Measurements from ENCODE around the gene C2CD4D.
"Not testable (repeated sequence)": the region's sequence is repeated elsewhere in the genome, so short reads cannot be mapped to it uniquely, and the experiment has no call there.

Gene C2CD4D

GRCh38 chr1:151839457-151840403 lies at the start of gene C2CD4D:
TSS of gene C2CD4D (minus strand) at chr1:151839820. CDS start at chr1:151838989, 831 bp downstream.
- FAIRE-seq = no peak

GRCh38 chr1:151888972-151889570 lies 49.5 kb upstream of the C2CD4D start:
- FAIRE-seq = peak; percentile 95

- no peak for FAIRE-seq
Observed at GRCh38 chr1:151887028-151887427, 47.4 kb upstream of the C2CD4D start.

GRCh38 chr1:151885479-151885878 lies 45.9 kb upstream of the C2CD4D start:
- no peak for FAIRE-seq

- FAIRE-seq = not testable (repeated sequence)
Observed at GRCh38 chr1:151884879-151885278, 45.3 kb upstream of the C2CD4D start.

GRCh38 chr1:151884445-151884844 lies 44.8 kb upstream of the C2CD4D start:
- FAIRE-seq = not testable (repeated sequence)

GRCh38 chr1:151883898-151884297 lies 44.3 kb upstream of the C2CD4D start:
- not testable (repeated sequence) for FAIRE-seq

GRCh38 chr1:151882918-151883317 lies 43.3 kb upstream of the C2CD4D start:
- not testable (repeated sequence) for FAIRE-seq

- FAIRE-seq = no peak
Observed at GRCh38 chr1:151882466-151882865, 42.8 kb upstream of the C2CD4D start.

- peak; percentile 86 for FAIRE-seq
Observed at GRCh38 chr1:151881479-151881878, 41.9 kb upstream of the C2CD4D start.

GRCh38 chr1:151875419-151876097 lies 35.9 kb upstream of the C2CD4D start:
- FAIRE-seq = peak; percentile 41

GRCh38 chr1:151872776-151873175 lies 33.2 kb upstream of the C2CD4D start:
- FAIRE-seq = not testable (repeated sequence)

GRCh38 chr1:151871284-151872030 lies 31.8 kb upstream of the C2CD4D start:
- no peak for FAIRE-seq

GRCh38 chr1:151868486-151868885 lies 28.9 kb upstream of the C2CD4D start:
- FAIRE-seq = no peak

- no peak for FAIRE-seq
Observed at GRCh38 chr1:151867765-151868411, 28.3 kb upstream of the C2CD4D start.

- no peak for FAIRE-seq
Observed at GRCh38 chr1:151867321-151867720, 27.7 kb upstream of the C2CD4D start.

- FAIRE-seq = no peak
Observed at GRCh38 chr1:151864411-151864810, 24.8 kb upstream of the C2CD4D start.

GRCh38 chr1:151862604-151863003 lies 23.0 kb upstream of the C2CD4D start:
- FAIRE-seq = no peak

GRCh38 chr1:151860504-151861187 lies 21.0 kb upstream of the C2CD4D start:
- no peak for FAIRE-seq

- no peak for FAIRE-seq
Observed at GRCh38 chr1:151859891-151860293, 20.3 kb upstream of the C2CD4D start.

GRCh38 chr1:151858886-151859665 lies 19.5 kb upstream of the C2CD4D start:
- no peak for FAIRE-seq

Data from TTC549 (cell line).